Neural progenitor cell (in vitro differentiated cells): Measurements from ENCODE around the gene FOXC2. TPM values are rescaled to one million over a fixed set of nuclear protein-coding genes. Genes with fewer than 3 reads are reported as not detected.

Source experiments
- DNase-seq: peaks from one replicate; pipeline ENCODE4 v3.0.0-alpha.2; 2016; ENCODE audit warnings: low spot score
- H2AFZ ChIP-seq: fragments of 200-600 bp; sonication (generic); replicated peaks from 2 replicates; pipeline ENCODE4 v1.6.1; 2016; ENCODE audit warnings: antibody characterized with exemption
- H3F3A ChIP-seq: fragments of 200-600 bp; sonication (generic); 2 replicates; pipeline ENCODE4 v1.6.1; 2016; ENCODE audit warnings: antibody characterized with exemption, low read depth
- H3K27ac ChIP-seq: fragments of 200-600 bp; sonication (generic); 2 replicates; pipeline ENCODE4 v1.5.1; 2016; ENCODE audit warnings: mild to moderate bottlenecking
- H3K27me3 ChIP-seq: fragments of 200-600 bp; sonication (generic); 2 replicates; pipeline ENCODE4 v1.6.1; 2016; ENCODE audit warnings: mild to moderate bottlenecking, moderate library complexity
- H3K36me3 ChIP-seq: fragments of 200-600 bp; sonication (generic); 2 replicates; pipeline ENCODE4 v1.5.1; 2016
- H3K4me1 ChIP-seq: fragments of 200-600 bp; sonication (generic); 2 replicates; pipeline ENCODE4 v1.6.1; 2016; ENCODE audit warnings: mixed run types
- H3K4me2 ChIP-seq: fragments of 200-600 bp; sonication (generic); 2 replicates; pipeline ENCODE4 v1.6.1; 2016
- H3K4me3 ChIP-seq: fragments of 200-600 bp; sonication (generic); 2 replicates; pipeline ENCODE4 v1.5.1; 2016
- H3K79me2 ChIP-seq: fragments of 200-600 bp; sonication (generic); 2 replicates; pipeline ENCODE4 v1.6.1; 2016; ENCODE audit warnings: low read depth
- H3K9ac ChIP-seq: fragments of 200-600 bp; sonication (generic); 2 replicates; pipeline ENCODE4 v1.6.1; 2016
- H3K9me3 ChIP-seq: fragments of 200-600 bp; sonication (generic); 2 replicates; pipeline ENCODE4 v1.5.1; 2016; ENCODE audit warnings: low read depth
- H4K20me1 ChIP-seq: fragments of 200-600 bp; sonication (generic); 2 replicates; pipeline ENCODE4 v1.6.1; 2016; ENCODE audit warnings: low read depth
- H3K27ac Mint-ChIP-seq: 3 replicates; pipeline ENCODE4 v1.8.0; 2021; ENCODE audit warnings: mixed read lengths
- H3K27me3 Mint-ChIP-seq: 2 replicates; pipeline ENCODE4 v1.8.0; 2022; ENCODE audit warnings: low read depth, mild to moderate bottlenecking, inconsistent platforms, moderate library complexity, mixed read lengths; ENCODE audit not compliant: insufficient read depth
- H3K36me3 Mint-ChIP-seq: 3 replicates; pipeline ENCODE4 v1.8.0; 2021; ENCODE audit warnings: mixed read lengths
- H3K4me1 Mint-ChIP-seq: 3 replicates; pipeline ENCODE4 v1.8.0; 2021; ENCODE audit warnings: mixed read lengths
- H3K4me3 Mint-ChIP-seq: 3 replicates; pipeline ENCODE4 v1.8.0; 2021; ENCODE audit warnings: mild to moderate bottlenecking, moderate library complexity, mixed read lengths
- H3K9me3 Mint-ChIP-seq: 3 replicates; pipeline ENCODE4 v1.8.0; 2020; ENCODE audit warnings: mixed read lengths
- EZH2 ChIP-seq: fragments of 200-600 bp; sonication (generic); IDR thresholded peaks from 2 replicates; pipeline ENCODE4 v1.6.1; 2017; ENCODE audit warnings: antibody characterized with exemption, mild to moderate bottlenecking, moderate library complexity
- EZH2phosphoT487 ChIP-seq: fragments of 200-600 bp; sonication (generic); IDR thresholded peaks from 2 replicates; pipeline ENCODE4 v1.6.1; 2017; ENCODE audit warnings: antibody characterized with exemption
- total RNA-seq: library from RNA; depleted of rRNA; stranded (reverse); fragments of >200 nt; gene quantifications from 2 replicates; pipeline ENCODE4 v1.2.3, GENCODE V29; 2015; ENCODE audit warnings: low replicate concordance
- TF ChIP-seq, protein P1 (sequence below): fragments of 200-600 bp; sonication (generic); IDR thresholded peaks from 2 replicates; pipeline ENCODE4 v1.5.1; 2017; ENCODE audit warnings: antibody characterized with exemption, mild to moderate bottlenecking

Gene FOXC2
- total RNA-seq, 1 donor from 2014 or later: not detected

DNA sequence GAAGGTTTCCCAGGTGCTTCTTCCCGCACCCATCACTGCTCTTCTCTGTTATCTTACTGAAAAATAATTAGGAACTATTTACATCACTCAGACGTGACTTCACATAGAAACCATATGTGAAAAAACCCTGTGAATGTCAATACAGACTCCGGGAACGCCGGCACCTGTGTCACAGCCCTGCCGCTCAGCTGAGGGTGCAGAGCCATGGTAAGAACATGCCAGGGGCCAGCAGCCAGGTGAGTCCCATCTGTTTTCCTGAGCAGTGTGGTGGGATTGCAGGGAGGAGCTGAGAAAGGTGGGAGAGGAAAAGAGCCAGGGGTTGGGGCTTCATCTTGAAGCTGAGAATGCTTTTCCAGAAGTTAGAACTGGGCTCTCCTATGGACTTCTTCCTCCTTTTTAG, 42.6 kb upstream of the FOXC2 start:
- peaks cover 34% of the 10 kb centered on the region for H3K27me3 Mint-ChIP-seq
- no peaks in the 10 kb centered on the region for H3K79me2 ChIP-seq

DNA sequence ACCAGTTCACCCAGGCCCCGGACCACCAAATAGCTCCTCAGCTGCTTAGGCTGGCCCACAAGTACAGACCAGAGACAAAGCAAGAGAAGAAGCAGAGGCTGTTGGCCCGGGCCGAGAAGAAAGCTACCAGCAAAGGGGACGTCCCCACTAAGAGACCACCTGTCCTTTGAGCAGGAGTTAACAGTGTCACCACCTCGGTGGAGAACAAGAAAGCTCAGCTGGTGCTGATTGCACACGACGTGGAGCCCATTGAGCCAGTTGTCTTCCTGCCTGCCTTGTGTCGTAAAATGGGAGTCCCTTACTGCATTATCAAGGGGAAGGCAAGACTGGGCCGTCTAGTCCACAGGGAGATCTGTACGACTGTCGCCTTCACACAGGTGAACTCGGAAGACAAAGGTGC, 40.9 kb upstream of the FOXC2 start:
- H3K79me2 ChIP-seq: no peaks in the 10 kb centered on the region

More for the DNA sequence above, 42.6 kb upstream of the FOXC2 start:
- Histone ChIP-seq H4K20me1 (no peaks in the 10 kb centered on the region), H3K4me2 (no peak overlapping the region), H3K9ac (no peak overlapping the region), H3K27me3 (peaks cover 31% of the 10 kb centered on the region), H2AFZ (no peak overlapping the region), H3K27ac (no peak overlapping the region), H3K36me3 (no peaks in the 10 kb centered on the region), H3F3A (no peaks in the 10 kb centered on the region), H3K9me3 (no peaks in the 10 kb centered on the region), H3K4me1 (no peaks in the 10 kb centered on the region), H3K4me3 (no peak overlapping the region)
- H3K4me3 Mint-ChIP-seq: no peak overlapping the region
- no peaks in the 10 kb centered on the region for H3K36me3 Mint-ChIP-seq
- H3K9me3 Mint-ChIP-seq: no peaks in the 10 kb centered on the region
- H3K4me1 Mint-ChIP-seq: no peaks in the 10 kb centered on the region
- no peak overlapping the region for H3K27ac Mint-ChIP-seq
- DNase-seq: no peak
- TF ChIP-seq EZH2 (no peak), EZH2phosphoT487 (no peak)
- TF ChIP-seq, protein P1, sequence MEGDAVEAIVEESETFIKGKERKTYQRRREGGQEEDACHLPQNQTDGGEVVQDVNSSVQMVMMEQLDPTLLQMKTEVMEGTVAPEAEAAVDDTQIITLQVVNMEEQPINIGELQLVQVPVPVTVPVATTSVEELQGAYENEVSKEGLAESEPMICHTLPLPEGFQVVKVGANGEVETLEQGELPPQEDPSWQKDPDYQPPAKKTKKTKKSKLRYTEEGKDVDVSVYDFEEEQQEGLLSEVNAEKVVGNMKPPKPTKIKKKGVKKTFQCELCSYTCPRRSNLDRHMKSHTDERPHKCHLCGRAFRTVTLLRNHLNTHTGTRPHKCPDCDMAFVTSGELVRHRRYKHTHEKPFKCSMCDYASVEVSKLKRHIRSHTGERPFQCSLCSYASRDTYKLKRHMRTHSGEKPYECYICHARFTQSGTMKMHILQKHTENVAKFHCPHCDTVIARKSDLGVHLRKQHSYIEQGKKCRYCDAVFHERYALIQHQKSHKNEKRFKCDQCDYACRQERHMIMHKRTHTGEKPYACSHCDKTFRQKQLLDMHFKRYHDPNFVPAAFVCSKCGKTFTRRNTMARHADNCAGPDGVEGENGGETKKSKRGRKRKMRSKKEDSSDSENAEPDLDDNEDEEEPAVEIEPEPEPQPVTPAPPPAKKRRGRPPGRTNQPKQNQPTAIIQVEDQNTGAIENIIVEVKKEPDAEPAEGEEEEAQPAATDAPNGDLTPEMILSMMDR: no peak

GRCh38 chr16:86527366-86527765, 39.3 kb upstream of the FOXC2 start:
- H3F3A ChIP-seq: no peaks in the 10 kb centered on the region
- H3K4me3 Mint-ChIP-seq: no peak overlapping the region
- H3K27ac Mint-ChIP-seq: no peak overlapping the region
- peaks cover 20% of the 10 kb centered on the region for H3K27me3 Mint-ChIP-seq
- no peak overlapping the region for H3K27ac ChIP-seq
- H3K4me1 ChIP-seq: no peaks in the 10 kb centered on the region
- no peak for DNase-seq
- no peaks in the 10 kb centered on the region for H4K20me1 ChIP-seq
- H2AFZ ChIP-seq: no peak overlapping the region
- TF ChIP-seq EZH2phosphoT487: no peak
- TF ChIP-seq, protein P1: no peak
- TF ChIP-seq EZH2: no peak
- H3K79me2 ChIP-seq: no peaks in the 10 kb centered on the region
- no peak overlapping the region for H3K4me2 ChIP-seq
- H3K9me3 ChIP-seq: no peaks in the 10 kb centered on the region
- H3K4me1 Mint-ChIP-seq: no peaks in the 10 kb centered on the region
- no peaks in the 10 kb centered on the region for H3K36me3 Mint-ChIP-seq
- H3K9me3 Mint-ChIP-seq: no peaks in the 10 kb centered on the region
- no peaks in the 10 kb centered on the region for H3K27me3 ChIP-seq
- no peak overlapping the region for H3K9ac ChIP-seq
- H3K36me3 ChIP-seq: no peaks in the 10 kb centered on the region
- no peak overlapping the region for H3K4me3 ChIP-seq

More for the DNA sequence above, 40.9 kb upstream of the FOXC2 start:
- Histone ChIP-seq H2AFZ (no peak overlapping the region), H3K4me1 (no peaks in the 10 kb centered on the region), H3K27ac (no peak overlapping the region), H3F3A (no peaks in the 10 kb centered on the region), H3K9me3 (no peaks in the 10 kb centered on the region), H3K9ac (no peak overlapping the region), H4K20me1 (no peaks in the 10 kb centered on the region), H3K27me3 (peaks cover 14% of the 10 kb centered on the region), H3K4me2 (no peak overlapping the region), H3K4me3 (no peak overlapping the region), H3K36me3 (no peaks in the 10 kb centered on the region)
- no peak for DNase-seq
- no peaks in the 10 kb centered on the region for H3K4me1 Mint-ChIP-seq
- no peak for TF ChIP-seq EZH2
- TF ChIP-seq EZH2phosphoT487: no peak
- TF ChIP-seq, protein P1: no peak
- H3K27me3 Mint-ChIP-seq: peaks cover 28% of the 10 kb centered on the region
- H3K4me3 Mint-ChIP-seq: no peak overlapping the region
- no peaks in the 10 kb centered on the region for H3K9me3 Mint-ChIP-seq
- no peaks in the 10 kb centered on the region for H3K36me3 Mint-ChIP-seq
- no peak overlapping the region for H3K27ac Mint-ChIP-seq
